Endothelial cell of umbilical vein (primary cell): Measurements from ENCODE around the gene CRY2. TPM values are rescaled to one million over a fixed set of nuclear protein-coding genes. Genes with fewer than 3 reads are reported as not detected.

Experiments
- BruUV-seq: library from RNA; stranded (reverse); fragments of 400-500 nt; replicated peaks from 2 replicates; lab custom pipeline; 2021; lab: Mats Ljungman, UMichigan
- CTCF ChIA-PET: fragments of 300-600, 350-600 bp; sonication (Branson Sonifier 250); formaldehyde crosslinking; loops from one replicate; lab custom pipeline; 2021; ENCODE audit warnings: antibody characterized with exemption, inconsistent platforms; lab: Charles Lee
- POLR2A ChIA-PET: fragments of 300-600, 350-600 bp; sonication (Branson Sonifier 250); formaldehyde crosslinking; loops from one replicate; lab custom pipeline; 2021; ENCODE audit warnings: antibody characterized with exemption, inconsistent platforms; lab: Charles Lee
- DNase-seq: peaks from one replicate; pipeline ENCODE4 v3.0.0-alpha.2; 2011; ENCODE audit warnings: low read depth, low spot score
- FAIRE-seq: peaks from 2 replicates; lab custom pipeline; 2011; peaks lifted over from hg19 to GRCh38; lab: Jason Lieb, UNC
- H2AFZ ChIP-seq: 2 replicates; pipeline ENCODE4 v1.6.0; 2012; ENCODE audit warnings: low read depth, low read length, control low read depth, inconsistent platforms
- H3K27ac ChIP-seq: 2 replicates; pipeline ENCODE4 v1.5.1; 2011; ENCODE audit warnings: low read depth, mild to moderate bottlenecking, control low read depth, low read length, moderate library complexity; ENCODE audit not compliant: insufficient read depth
- H3K27me3 ChIP-seq, 2 experiments: 2 replicates each; pipeline versions ENCODE4 v1.6.0 to v1.6.1; 2011; ENCODE audit warnings: low read length in 2 of 2, mixed read lengths in 1 of 2; ENCODE audit not compliant: control insufficient read depth in 2 of 2, insufficient read depth in 2 of 2
- H3K36me3 ChIP-seq, 2 experiments: 2 replicates in 1 of 2; 3 replicates in 1 of 2; pipeline ENCODE4 v1.5.1; 2011; ENCODE audit warnings: low read length in 2 of 2, mild to moderate bottlenecking in 1 of 2, moderate library complexity in 1 of 2; ENCODE audit not compliant: control insufficient read depth in 2 of 2, insufficient read depth in 2 of 2; ENCODE audit errors: extremely low read depth in 1 of 2
- H3K4me1 ChIP-seq: 3 replicates; pipeline ENCODE4 v1.5.1; 2011; ENCODE audit warnings: mild to moderate bottlenecking, low read length; ENCODE audit not compliant: control insufficient read depth, insufficient read depth; ENCODE audit errors: extremely low read depth
- H3K4me2 ChIP-seq: 2 replicates; pipeline ENCODE4 v1.6.1; 2011; ENCODE audit warnings: low read length, control low read depth, mixed read lengths; ENCODE audit not compliant: insufficient read depth
- H3K4me3 ChIP-seq, 3 experiments: fragments of 200-600 bp in 1 of 3; sonication (generic), shearing (Covaris generic) in 1 of 3; replicated peaks in 1 of 3; 2 replicates each; pipeline ENCODE4 v1.5.1; 2011 to 2016; ENCODE audit warnings: control low read depth in 3 of 3, low read length in 3 of 3, mild to moderate bottlenecking in 2 of 3, inconsistent platforms in 1 of 3, low read depth in 1 of 3, moderate library complexity in 1 of 3; ENCODE audit not compliant: insufficient read depth in 1 of 3
- H3K79me2 ChIP-seq: 2 replicates; pipeline ENCODE4 v1.6.0; 2012; ENCODE audit warnings: low read length, inconsistent platforms; ENCODE audit not compliant: control insufficient read depth, insufficient read depth
- H3K9ac ChIP-seq: replicated peaks from 2 replicates; pipeline ENCODE3; 2011; ENCODE audit warnings: low read length, control low read depth; ENCODE audit not compliant: insufficient read depth; ENCODE audit errors: extremely low read depth
- H3K9me1 ChIP-seq: replicated peaks from 3 replicates; pipeline ENCODE4 v1.6.0; 2011; ENCODE audit warnings: mild to moderate bottlenecking, low read length; ENCODE audit not compliant: control insufficient read depth, insufficient read depth; ENCODE audit errors: extremely low read depth
- H3K9me3 ChIP-seq: replicated peaks from 2 replicates; pipeline ENCODE4 v1.5.1; 2012; ENCODE audit warnings: low read length, inconsistent platforms; ENCODE audit not compliant: control insufficient read depth, insufficient read depth
- H4K20me1 ChIP-seq: replicated peaks from 2 replicates; pipeline ENCODE3; 2011; ENCODE audit warnings: mild to moderate bottlenecking, low read length; ENCODE audit not compliant: control insufficient read depth, insufficient read depth; ENCODE audit errors: extremely low read depth
- JUN ChIP-seq: IDR thresholded peaks from 2 replicates; pipeline ENCODE4 v1.6.1; 2011; ENCODE audit warnings: borderline replicate concordance, low read depth; ENCODE audit not compliant: insufficient read length, insufficient read depth
- MYC ChIP-seq: IDR thresholded peaks from one replicate; pipeline ENCODE4 v1.6.1; 2011; ENCODE audit warnings: mild to moderate bottlenecking, low read depth, low read length
- POLR2A ChIP-seq: IDR thresholded peaks from 2 replicates; pipeline ENCODE4 v1.6.1; 2012; ENCODE audit warnings: low read depth, mild to moderate bottlenecking, control low read depth, low read length
- POLR2AphosphoS5 ChIP-seq: IDR thresholded peaks from 2 replicates; pipeline ENCODE4 v1.6.1; 2012; ENCODE audit warnings: low read depth, mild to moderate bottlenecking, control low read depth, low read length, moderate library complexity; ENCODE audit not compliant: insufficient read depth
- dilution Hi-C: fragments of 300-500 bp; cut with MboI; formaldehyde crosslinking; loops from one replicate; pipeline ENCODE4 v1.15.0; 2019; ENCODE audit warnings: low sequenced_read_pairs; ENCODE audit not compliant: extremely low pct_ligation_motif_present
- intact Hi-C: fragments of 100-400 bp; cut with micrococcal nuclease; formaldehyde crosslinking; loops from one replicate; pipeline ENCODE4 v1.10.0; 2022
- polyA plus RNA-seq, 4 experiments: library from polyadenylated mRNA; depleted of rRNA in 3 of 4; stranded (reverse) in 3 of 4; unstranded in 1 of 4; fragments of >200 nt; gene quantifications; 2 replicates each; pipeline versions ENCODE4 v1.2.1 to v1.2.3, GENCODE V29; 2011 to 2012; ENCODE audit warnings: missing spikeins in 1 of 4
- total RNA-seq: library from RNA; stranded (reverse); gene quantifications from 2 replicates; pipeline ENCODE4 v1.2.3, GENCODE V29; 2021

Gene CRY2
- total and polyA plus RNA-seq, 2 donors (not counting 3 experiments of a cell fraction or from before 2014, with no cell fraction given): 7.7 to 11.7 TPM

DNA sequence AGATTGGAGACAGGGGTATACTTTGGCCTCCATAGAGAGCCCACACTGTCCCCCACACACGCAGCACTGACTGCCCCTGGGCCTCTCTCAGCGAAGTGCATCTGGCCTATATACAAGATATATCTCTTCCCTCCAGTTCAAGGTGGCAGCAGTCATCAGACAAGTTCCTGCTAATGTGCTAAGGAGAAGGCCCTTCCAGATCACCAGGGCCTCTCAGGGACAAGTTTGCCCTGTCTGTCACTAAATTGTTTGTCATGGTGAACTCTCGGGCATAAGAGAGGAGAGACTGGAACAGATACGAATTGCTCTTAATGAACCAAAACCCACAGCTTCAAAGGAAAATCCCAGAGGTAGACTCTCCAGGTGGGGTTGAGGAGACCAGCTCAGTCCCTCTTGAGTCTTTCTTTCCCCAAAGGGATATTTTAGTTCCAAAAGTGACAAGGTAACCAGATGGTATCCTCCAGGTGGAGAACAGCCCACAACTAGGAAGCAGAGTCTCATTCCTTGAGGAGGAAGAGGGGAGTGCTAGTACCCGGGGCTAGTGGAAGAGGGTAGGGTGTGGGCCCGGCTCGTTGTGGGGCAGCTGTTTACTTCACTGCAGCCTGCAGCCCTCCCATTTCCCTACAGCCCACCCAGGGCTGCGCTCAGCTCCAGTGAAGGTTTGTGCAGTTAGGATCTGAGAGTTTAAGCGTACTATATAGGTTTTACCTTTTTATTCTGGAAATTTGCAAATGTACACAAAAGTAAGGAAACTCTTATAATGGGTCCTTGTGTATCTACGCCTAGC is 44.6 kb upstream of the CRY2 start:
- no peak overlapping the region for H3K4me3 ChIP-seq
- H3K79me2 ChIP-seq: peaks cover 24% of the 10 kb centered on the region
- no peaks in the 10 kb centered on the region for H4K20me1 ChIP-seq
- no peaks in the 10 kb centered on the region for H3K9me3 ChIP-seq
- H3K27me3 ChIP-seq: no peaks in the 10 kb centered on the region
- no peak overlapping the region for H2AFZ ChIP-seq
- no peak overlapping the region for H3K27ac ChIP-seq
- FAIRE-seq (no peak), DNase-seq (no peak)
- H3K4me2 ChIP-seq: no peak overlapping the region
- POLR2A ChIA-PET: no interaction called here
- no peak overlapping the region for H3K9ac ChIP-seq
- dilution Hi-C loops (no loop called here), intact Hi-C loops (loop anchor here (5.0 kb wide), 1 partner anchor 140 kb away; no protein-coding TSS in a partner anchor)
- CTCF ChIA-PET: interaction anchor here (1.4 to 3.5 kb wide), 2 partner anchors 31 to 431 kb away, joined by 3 to 23 read pairs; no protein-coding TSS in a partner anchor
- no peaks in the 10 kb centered on the region for H3K9me1 ChIP-seq
- TF ChIP-seq MYC (no peak), POLR2A (no peak)
- no peaks in the 10 kb centered on the region for H3K36me3 ChIP-seq
- no TSS peak for BruUV-seq
- H3K4me1 ChIP-seq: peaks cover 34% of the 10 kb centered on the region

DNA sequence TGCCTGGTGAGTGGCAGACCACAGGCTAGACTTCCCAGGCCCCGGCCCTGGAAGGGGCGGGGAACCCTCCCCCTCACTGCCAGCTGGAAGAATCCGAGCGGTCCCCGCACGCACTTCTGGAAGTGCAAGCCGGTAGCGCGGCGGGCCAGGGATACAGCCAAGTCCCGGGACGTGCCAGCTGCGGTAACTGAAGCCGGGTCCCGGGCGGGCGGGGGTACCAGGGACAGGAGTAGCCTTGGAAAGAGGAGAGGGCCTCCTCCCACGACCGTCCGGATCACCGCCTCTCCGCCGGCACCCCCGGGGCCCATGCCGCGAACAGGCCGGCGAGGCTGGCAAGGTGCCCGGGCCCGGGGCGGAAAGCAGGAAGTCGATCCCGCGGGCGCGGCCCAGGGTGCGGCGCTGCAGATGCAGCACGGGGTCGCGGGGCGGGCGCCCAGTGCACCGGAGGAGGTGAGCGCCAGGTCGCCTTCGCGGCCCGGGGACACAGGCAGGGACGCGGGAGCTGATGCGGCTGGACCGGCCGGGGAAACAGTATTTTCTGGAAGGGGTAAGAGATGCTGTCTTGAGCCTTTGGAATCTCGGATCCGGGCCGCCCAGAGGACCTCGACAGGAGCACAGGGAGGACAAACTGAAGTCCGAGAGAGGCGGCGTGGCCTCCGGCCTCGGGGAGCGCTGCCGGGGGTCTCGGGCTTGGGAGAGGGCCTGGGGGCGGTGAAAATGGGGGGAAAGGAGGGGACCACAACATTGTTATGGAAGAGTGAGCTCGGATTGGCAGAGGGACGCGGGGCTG is 43.1 kb upstream of the CRY2 start:
- Histone ChIP-seq H3K4me1 (peaks cover 36% of the 10 kb centered on the region), H2AFZ (peak overlapping the region; percentile 90), H3K9me1 (no peaks in the 10 kb centered on the region), H3K27me3 (no peaks in the 10 kb centered on the region), H3K4me3 (peak overlapping the region; percentile 55 to 70 (median 55)), H3K36me3 (no peaks in the 10 kb centered on the region), H3K4me2 (peak overlapping the region; percentile 88), H4K20me1 (no peaks in the 10 kb centered on the region), H3K9ac (peak overlapping the region; percentile 84), H3K79me2 (peaks cover 27% of the 10 kb centered on the region), H3K9me3 (no peaks in the 10 kb centered on the region), H3K27ac (no peak overlapping the region)
- DNase-seq (peak; percentile 42), FAIRE-seq (peak; percentile 28)
- CTCF ChIA-PET: interaction anchor here (1.4 to 3.5 kb wide), 3 partner anchors 32 to 1710 kb away, joined by 3 to 23 read pairs (median 4); no protein-coding TSS in a partner anchor
- intact Hi-C loops: loop anchor here (5.0 kb wide), 1 partner anchor 142 kb away; no protein-coding TSS in a partner anchor
- no TSS peak for BruUV-seq
- TF ChIP-seq POLR2AphosphoS5 (peak; percentile 25), JUN (no peak)
- POLR2A ChIA-PET: interaction anchor here (1.2 kb wide), 1 partner anchor 146 kb away, joined by 3 read pairs; no protein-coding TSS in a partner anchor
- dilution Hi-C loops: no loop called here
